Astrocyte (in vitro differentiated cells and primary cell): Measurements from ENCODE around the gene AMPD3.

Source experiments
- CTCF ChIP-seq: IDR thresholded peaks from 2 replicates; pipeline ENCODE4 v1.5.1; 2011; ENCODE audit warnings: low read depth, mild to moderate bottlenecking, inconsistent platforms, low read length, moderate library complexity; ENCODE audit not compliant: insufficient read depth
- EZH2 ChIP-seq: IDR thresholded peaks from 2 replicates; pipeline ENCODE4 v1.6.1; 2012; ENCODE audit warnings: mild to moderate bottlenecking, low read length, inconsistent platforms; ENCODE audit not compliant: insufficient read depth

- TF ChIP-seq CTCF: no peak
- no peak for TF ChIP-seq EZH2
Observed at GRCh38 chr11:10432493-10432892, 22.6 kb upstream of the AMPD3 start.
